Raji (cell line): Measurements from ENCODE around the gene KCNK15.

Experiments used
- POLR2A ChIP-seq: IDR thresholded peaks from 2 replicates; pipeline ENCODE4 v1.6.1; 2011; ENCODE audit warnings: low read depth, low read length, control low read depth; ENCODE audit not compliant: insufficient read depth

The KCNK15 gene

GRCh38 chr20:44709797-44710196 is 35.9 kb upstream of the KCNK15 start:
- no peak for TF ChIP-seq POLR2A

- no peak for TF ChIP-seq POLR2A
These were observed 34.4 kb upstream of the KCNK15 start for GRCh38 chr20:44711237-44711636.

GRCh38 chr20:44714102-44714700 is 31.5 kb upstream of the KCNK15 start:
- no peak for TF ChIP-seq POLR2A

GRCh38 chr20:44714701-44715498 is 30.8 kb upstream of the KCNK15 start, which contains the start of gene CCN5:
Gene CCN5, plus strand, starts transcription at chr20:44715369. Its CDS starts 22 bp downstream, at chr20:44715391.
- no peak for TF ChIP-seq POLR2A

- TF ChIP-seq POLR2A, result no peak
These were observed 30.0 kb upstream of the KCNK15 start for GRCh38 chr20:44715499-44716308.

GRCh38 chr20:44716309-44717106 is 29.2 kb upstream of the KCNK15 start:
- no peak for TF ChIP-seq POLR2A

- no peak for TF ChIP-seq POLR2A
These were observed 27.7 kb upstream of the KCNK15 start for GRCh38 chr20:44717986-44718385.

GRCh38 chr20:44719841-44720240 is 25.8 kb upstream of the KCNK15 start:
- TF ChIP-seq POLR2A, result no peak

- TF ChIP-seq POLR2A, result no peak
These were observed 25.1 kb upstream of the KCNK15 start for GRCh38 chr20:44720621-44720996.

GRCh38 chr20:44720997-44721784 is 24.5 kb upstream of the KCNK15 start:
- TF ChIP-seq POLR2A, result no peak

- TF ChIP-seq POLR2A, result no peak
These were observed 23.9 kb upstream of the KCNK15 start for GRCh38 chr20:44721785-44722054.

- TF ChIP-seq POLR2A, result no peak
These were observed 22.7 kb upstream of the KCNK15 start for GRCh38 chr20:44722990-44723389.

- no peak for TF ChIP-seq POLR2A
These were observed 22.3 kb upstream of the KCNK15 start for GRCh38 chr20:44723391-44723790.

GRCh38 chr20:44723798-44724362 is 21.8 kb upstream of the KCNK15 start:
- TF ChIP-seq POLR2A, result no peak
